ENCODE measurements around the gene TP53AIP1. TPM values are rescaled to one million over a fixed set of nuclear protein-coding genes. Genes with fewer than 3 reads are reported as not detected.
"Not testable (repeated sequence)": the region's sequence is repeated elsewhere in the genome, so short reads cannot be mapped to it uniquely, and the experiment has no call there.

TP53AIP1 gene
- total RNA-seq, 1 experiment from 2014 or later = not detected

GRCh38 chr11:128926000-128926399, 16.7 kb downstream of the TP53AIP1 start:
- DNase-seq (ENCODE audit: low spot score) = no peak

GRCh38 chr11:128925250-128925600, 17.4 kb downstream of the TP53AIP1 start:
- no peak for DNase-seq (ENCODE audit: low spot score)

- no peak for DNase-seq (ENCODE audit: low spot score)
These were observed 18.0 kb downstream of the TP53AIP1 start for GRCh38 chr11:128924510-128925249.

- DNase-seq (ENCODE audit: low spot score) = no peak
These were observed 18.6 kb downstream of the TP53AIP1 start for GRCh38 chr11:128924104-128924503.

GRCh38 chr11:128921793-128922192, 20.9 kb downstream of the TP53AIP1 start:
- no peak for DNase-seq (ENCODE audit: low spot score)

GRCh38 chr11:128920666-128921065, 22.0 kb downstream of the TP53AIP1 start:
- DNase-seq (ENCODE audit: low spot score) = no peak

GRCh38 chr11:128919635-128920034, 23.0 kb downstream of the TP53AIP1 start:
- not testable (repeated sequence) for DNase-seq (ENCODE audit: low spot score)

GRCh38 chr11:128919216-128919615, 23.5 kb downstream of the TP53AIP1 start:
- DNase-seq (ENCODE audit: low spot score) = no peak

GRCh38 chr11:128917144-128917724, 25.4 kb downstream of the TP53AIP1 start:
- no peak for DNase-seq (ENCODE audit: low spot score)

GRCh38 chr11:128916681-128917080, 26.0 kb downstream of the TP53AIP1 start:
- no peak for DNase-seq (ENCODE audit: low spot score)

GRCh38 chr11:128916037-128916572, 26.6 kb downstream of the TP53AIP1 start:
- DNase-seq (ENCODE audit: low spot score) = no peak

- no peak for DNase-seq (ENCODE audit: low spot score)
These were observed 27.5 kb downstream of the TP53AIP1 start for GRCh38 chr11:128915149-128915521.

- no peak for DNase-seq (ENCODE audit: low spot score)
These were observed 28.2 kb downstream of the TP53AIP1 start for GRCh38 chr11:128914216-128915148.

GRCh38 chr11:128913806-128914205, 28.9 kb downstream of the TP53AIP1 start:
- no peak for DNase-seq (ENCODE audit: low spot score)

- DNase-seq (ENCODE audit: low spot score) = no peak
These were observed 31.0 kb downstream of the TP53AIP1 start for GRCh38 chr11:128911701-128912100.

GRCh38 chr11:128911239-128911638, 31.4 kb downstream of the TP53AIP1 start:
- no peak for DNase-seq (ENCODE audit: low spot score)

- no peak for DNase-seq (ENCODE audit: low spot score)
These were observed 32.1 kb downstream of the TP53AIP1 start for GRCh38 chr11:128910576-128910975.

GRCh38 chr11:128909438-128910125, 33.1 kb downstream of the TP53AIP1 start:
- no peak for DNase-seq (ENCODE audit: low spot score)

GRCh38 chr11:128908391-128909246, 34.1 kb downstream of the TP53AIP1 start:
- peak; percentile 70 for DNase-seq (ENCODE audit: low spot score)

GRCh38 chr11:128907585-128907984, 35.1 kb downstream of the TP53AIP1 start:
- DNase-seq (ENCODE audit: low spot score) = no peak

Data from H4 (cell line).